Measurements from ENCODE around the gene FAM185A.
"Not testable (repeated sequence)": the region's sequence is repeated elsewhere in the genome, so short reads cannot be mapped to it uniquely, and the experiment has no call there.

Gene FAM185A

DNA sequence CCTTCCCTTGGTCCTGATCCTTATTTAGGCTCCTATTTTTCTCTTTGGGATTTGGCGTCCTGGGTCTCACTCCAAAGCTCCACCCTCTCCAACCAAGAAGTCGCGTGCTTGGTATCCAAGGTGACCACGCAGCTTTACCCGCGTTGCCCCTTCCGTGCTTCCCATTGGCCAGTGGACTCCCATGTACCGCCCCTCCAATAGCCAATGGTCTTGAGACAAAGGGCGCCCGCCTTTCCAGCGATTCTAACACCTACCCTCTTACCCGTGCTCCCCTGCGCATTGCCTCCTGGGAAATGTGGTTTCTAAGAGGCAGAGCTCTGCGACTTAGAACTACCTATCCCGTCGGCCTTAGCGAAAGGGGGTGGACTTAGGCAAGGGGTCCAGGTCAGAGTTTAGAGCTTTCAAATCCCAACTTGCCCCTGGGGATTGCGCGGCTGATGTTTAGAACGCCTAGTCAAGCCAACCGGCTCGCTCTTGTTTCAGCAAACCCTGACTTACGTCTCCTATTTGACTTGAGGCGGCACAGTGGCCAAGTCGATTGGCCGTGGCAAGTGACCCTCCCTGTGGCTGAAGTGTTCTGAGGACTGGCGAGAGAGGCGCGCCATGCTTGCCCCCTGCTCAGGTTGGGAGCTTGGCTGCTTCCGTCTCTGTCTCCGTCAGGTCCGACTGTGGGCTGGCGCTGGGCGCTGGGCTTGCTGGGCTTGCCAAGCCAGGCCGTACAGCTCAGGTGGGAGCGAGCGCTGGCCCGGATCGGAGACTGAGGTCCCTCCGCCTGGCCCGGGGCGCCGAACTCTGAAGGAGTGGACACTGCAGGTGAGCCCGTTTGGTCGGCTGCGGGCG lies at the start of gene FAM185A:
FAM185A (plus strand) TSS at position 395 of the 840 bp plus-strand sequence; CDS start at position 604, 209 bp downstream.
- DNase-seq, result peak; percentile 49

DNA sequence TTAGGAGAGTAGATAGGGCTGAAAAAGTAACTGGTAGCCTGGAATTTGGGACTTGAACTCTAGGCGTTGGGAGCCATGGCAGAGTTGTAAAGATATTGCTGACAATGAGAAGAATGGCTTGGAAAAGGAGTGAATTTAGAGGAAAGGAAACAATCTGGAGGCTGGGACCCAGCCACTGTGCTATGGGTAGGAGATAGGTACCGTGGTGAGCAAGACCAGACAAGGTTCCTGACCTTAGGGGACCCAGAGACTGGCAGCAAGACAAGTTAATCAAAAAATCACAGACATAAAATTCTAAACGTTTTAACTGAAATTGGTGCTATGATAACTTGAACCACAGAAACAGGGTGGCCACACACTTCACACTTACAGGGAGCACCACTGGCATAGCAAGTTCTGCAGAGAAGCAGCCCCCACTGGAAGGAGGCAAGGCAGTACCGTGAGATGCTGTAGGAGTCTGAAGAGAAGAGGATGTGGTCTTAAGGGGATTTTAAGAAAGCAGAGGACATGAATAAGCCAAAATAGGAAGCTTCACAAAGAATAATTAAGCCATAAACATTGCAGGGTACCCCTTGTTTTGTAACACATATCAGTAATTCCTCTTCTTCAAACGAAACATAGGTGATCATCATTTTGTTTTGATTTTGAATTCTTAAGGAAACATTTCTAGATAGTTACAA lies 35.6 kb upstream of the FAM185A start:
- not testable (repeated sequence) for DNase-seq

DNA sequence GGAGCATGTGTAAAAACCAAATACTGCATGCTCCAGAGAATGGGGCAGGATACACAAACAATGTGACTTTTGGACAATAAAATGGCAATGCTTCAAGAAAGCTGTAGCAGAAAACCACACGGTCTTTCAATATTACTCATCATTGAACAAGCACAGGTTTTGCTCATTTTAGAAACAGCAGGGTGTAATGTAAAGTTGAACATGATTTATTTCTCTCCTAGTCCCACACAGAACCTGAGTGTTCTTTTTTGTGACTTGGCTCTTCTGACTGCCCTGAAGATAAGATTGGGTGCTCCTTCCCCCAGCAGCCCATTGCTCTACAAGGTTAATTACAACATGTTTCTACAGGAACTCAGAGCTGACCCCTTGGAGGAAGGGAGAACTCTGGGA lies 35.1 kb upstream of the FAM185A start:
- not testable (repeated sequence) for DNase-seq

DNA sequence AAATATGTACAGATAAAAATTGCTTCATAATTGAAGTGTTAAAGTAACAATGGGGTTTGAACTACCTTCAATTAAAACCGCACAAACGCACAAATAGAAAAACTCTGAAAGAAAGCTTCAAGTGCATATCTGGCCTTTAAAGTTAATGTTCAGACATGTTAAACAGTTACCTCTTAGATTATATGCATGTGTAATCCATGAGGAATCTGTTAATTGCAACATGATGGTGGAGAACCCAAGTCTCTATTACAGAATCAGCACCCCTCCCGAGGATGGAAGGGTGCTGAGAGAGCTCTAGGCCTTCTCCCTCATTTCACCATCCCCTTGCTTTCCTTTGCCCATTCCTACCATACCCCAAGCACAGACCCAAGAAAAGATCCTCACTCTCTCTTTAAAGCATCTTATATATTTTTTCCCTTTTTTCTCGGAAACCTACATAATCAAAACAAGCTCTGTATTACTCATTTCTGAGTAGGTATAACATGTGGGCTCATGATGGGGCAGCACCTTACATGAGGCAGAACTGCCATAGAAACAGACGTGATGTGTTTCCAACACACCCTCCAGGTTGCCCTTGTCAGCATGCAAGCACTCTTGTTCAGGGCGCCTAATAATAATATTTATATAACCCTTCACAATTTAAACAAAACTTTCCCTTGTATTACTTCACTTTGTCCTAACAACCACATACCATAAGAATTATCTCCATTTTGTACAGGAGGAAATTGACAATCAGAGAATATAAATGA lies 33.9 kb upstream of the FAM185A start:
- not testable (repeated sequence) for DNase-seq

DNA sequence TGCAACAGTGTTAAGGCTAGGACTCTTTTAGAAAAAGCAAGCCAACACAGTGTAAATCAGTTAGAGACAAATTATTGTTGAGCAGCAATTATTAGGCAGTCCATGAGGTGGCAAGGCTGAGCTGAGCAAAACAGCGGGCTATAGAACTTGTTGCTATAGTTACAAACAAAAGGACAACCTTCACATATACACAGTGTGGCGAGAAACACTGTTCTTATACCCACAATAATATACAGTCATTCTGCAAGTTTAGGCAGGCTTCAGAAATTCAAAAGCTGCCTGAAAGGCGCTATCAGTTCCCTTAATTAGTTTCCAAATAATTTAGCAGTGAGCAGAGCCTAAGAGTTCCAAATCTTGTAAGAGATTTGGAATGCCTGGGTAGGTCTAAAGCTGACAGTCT lies 33.1 kb upstream of the FAM185A start:
- not testable (repeated sequence) for DNase-seq

DNA sequence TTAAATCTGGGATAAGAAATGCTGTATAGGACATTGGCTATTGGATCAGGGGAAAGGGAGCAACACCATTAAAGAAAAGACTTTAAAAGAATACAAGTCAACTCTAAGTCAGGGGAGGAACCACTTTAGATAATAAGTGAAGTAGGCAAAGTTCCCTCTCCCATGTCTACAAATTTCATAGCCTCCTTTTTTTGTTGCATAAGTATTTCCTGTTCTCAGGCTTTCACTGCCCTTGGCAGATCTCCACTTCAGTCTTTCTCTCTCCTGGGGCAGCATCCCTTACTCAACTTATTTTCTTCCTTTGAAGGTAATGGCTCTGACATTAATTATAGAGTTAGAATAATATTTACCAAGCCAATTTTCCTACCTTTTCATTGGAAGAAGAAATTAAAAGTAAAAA lies 30.3 kb upstream of the FAM185A start:
- not testable (repeated sequence) for DNase-seq

DNA sequence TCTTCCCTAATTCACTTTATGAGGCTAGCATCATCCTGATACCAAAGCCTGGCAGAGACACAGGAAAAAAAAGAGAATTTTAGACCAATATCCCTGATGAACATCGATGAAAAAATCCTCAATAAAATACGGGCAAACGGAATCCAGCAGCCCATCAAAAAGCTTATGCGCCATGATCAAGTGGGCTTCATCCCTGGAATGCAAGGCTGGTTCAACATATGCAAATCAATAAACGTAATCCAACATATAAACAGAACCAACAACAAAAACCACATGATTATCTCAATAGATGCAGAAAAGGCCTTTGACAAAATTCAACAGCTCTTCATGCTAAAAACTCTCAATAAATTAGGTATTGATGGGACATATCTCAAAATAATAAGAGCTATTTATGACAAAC lies 22.6 kb upstream of the FAM185A start:
- DNase-seq, result not testable (repeated sequence)

DNA sequence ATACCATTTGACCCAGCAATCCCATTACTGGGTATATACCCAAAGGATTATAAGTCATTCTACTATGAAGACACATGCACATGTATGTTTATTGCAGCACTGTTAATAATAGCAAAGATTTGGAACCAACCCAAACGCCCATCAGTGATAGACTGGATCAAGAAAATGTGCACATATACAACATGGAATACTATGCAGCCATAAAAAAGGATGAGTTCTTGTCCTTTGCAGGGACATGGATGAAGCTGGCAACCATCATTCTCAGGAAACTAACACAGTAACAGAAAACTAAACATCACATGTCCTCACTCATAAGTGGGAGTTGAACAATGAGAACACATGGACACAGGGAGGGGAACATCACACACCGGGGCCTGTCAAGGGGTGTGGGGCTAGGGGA lies 19.1 kb upstream of the FAM185A start:
- DNase-seq, result not testable (repeated sequence)

DNA sequence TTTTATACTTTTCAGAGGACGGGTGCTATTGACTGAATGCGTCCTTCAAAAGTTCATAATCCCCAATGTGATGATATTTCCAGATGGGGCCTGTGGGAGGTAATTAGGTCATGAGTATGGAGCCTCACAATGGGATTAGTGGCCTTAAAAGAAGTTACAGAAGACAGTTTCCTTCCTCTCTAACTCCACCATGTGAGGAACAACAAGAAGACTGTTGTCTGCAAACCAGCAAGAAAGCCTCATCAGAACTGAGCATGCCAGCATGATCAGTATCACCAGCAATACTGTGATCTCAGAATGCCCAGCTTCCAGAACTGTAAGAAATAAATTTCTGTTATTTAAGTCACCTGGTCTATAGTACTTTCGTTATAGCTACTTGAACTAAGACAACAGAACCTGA lies 18.4 kb upstream of the FAM185A start:
- not testable (repeated sequence) for DNase-seq

DNA sequence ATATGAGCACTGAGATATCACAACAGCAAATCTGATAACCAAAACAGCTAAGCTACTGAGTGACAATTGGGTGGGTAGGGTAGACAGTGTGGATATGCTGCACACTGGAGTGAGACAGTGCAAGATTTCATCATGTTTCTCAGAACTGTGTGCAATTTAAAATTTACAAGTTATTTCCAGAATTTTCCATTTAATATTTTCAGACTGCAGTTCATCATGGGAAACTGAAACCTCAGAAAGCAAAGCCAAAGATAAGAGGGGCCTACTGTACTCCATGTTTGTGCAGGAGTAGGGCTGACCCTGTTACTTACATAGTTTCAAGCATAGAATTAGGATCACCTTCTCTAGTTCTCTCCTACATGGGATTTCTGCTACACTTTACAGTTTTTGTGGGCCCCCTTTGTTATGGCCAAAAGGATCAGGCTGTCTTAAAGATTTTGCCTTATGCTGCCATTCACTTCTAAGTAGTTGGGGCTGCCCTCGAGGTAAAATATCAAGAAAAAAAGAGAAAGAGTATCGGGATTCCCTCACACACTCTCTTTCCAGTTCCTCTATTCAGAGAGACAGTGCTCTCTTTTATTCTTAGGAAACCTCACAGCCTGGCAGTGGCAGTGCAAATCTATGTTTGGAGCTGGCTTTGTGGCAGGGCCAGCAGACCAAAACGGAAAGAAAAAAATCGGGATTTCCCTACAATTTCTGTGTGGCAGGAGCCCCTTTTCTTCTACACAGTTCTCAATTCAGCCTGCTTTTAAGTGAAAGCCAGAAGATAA lies 6.6 kb upstream of the FAM185A start:
- not testable (repeated sequence) for DNase-seq

DNA sequence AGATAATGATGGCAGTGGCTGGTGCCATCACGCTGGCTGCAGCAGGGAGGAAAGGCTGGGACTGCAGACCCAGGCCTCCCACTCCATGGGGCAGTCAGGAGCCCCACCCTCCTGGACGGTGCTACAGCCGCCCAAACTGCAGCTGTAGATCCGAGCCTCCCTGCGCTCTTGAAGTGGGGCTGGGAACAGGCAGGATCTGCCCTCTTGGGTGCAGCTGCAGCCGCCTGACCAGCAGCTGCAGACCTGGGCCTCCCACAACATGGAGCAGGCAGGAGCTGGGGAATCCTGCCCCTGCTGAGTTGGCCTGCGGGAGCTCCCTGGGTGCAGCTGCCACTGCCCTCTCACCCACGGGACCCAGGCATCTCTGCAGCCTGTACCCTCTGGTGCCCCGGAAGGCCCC lies 4.9 kb upstream of the FAM185A start:
- not testable (repeated sequence) for DNase-seq

DNA sequence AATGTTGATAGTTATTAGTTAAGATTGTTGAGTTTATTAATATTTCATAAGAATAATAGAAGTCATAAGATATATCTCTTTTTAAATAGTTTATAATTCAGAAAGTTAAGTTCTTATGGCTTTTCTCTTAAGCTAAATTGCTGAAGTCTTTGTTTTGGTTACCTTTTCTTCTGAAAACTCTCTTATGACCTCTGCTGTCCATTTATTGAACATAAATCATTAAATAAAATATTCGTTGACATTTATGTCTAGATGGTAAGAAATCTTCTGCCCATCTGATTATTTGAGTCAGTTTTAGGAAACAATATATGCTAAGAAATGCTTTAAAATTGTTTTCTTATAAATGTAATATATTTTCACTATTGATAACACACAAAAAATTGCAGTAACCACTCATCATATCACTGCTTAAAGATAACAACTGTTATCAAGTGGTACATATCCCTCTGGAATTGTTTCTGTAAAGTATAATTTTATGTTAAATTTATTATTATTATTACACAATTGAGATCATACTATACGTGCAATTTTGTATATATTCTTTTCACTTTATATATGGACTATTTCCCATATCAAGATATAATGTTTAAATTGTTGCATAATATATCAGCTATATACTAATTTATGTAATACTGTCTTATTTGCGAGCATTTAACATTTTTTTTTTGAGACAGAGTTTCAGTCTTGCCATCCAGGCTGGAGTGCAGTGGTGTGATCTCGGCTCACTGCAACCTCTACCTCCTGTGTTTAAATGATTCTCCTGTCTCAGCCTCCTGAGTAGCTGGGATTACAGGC lies 3.1 kb upstream of the FAM185A start:
- DNase-seq, result not testable (repeated sequence)

DNA sequence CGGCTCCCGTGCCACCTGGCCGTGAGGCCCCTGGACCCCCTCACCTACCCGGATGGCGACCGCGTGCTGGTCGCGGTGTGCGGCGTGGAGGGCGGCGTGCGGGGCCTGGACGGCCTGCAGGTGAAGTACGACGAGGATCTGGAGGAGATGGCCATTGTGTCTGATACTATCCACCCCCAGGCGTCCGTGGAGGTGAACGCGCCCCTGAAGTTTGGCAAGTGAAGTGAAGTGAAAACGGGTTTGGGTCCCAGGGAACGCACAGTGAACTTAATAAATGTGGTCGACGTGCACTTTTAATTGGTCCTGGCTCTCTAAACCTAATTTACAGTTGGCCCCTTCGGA lies 617 bp downstream of the FAM185A start:
- not testable (repeated sequence) for DNase-seq

DNA sequence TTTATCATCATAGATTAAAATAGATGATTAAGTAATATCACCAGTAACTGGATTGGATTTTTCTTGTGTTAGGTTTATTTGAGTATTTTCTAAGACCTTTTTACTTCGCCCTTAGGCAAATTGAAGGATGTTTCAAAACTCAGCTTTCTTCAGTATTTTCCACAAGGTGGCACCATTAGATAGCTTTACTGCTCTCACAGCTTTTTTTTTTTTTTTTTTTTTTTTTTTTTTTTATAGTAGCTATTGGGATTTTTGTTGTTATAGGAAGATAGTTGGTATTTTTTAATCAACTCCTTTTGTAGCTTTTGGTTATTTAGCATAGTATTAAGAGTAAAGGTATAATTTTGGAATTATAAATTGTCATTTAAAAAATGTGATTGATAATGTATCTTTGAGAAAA lies 9.4 kb downstream of the FAM185A start:
- not testable (repeated sequence) for DNase-seq

DNA sequence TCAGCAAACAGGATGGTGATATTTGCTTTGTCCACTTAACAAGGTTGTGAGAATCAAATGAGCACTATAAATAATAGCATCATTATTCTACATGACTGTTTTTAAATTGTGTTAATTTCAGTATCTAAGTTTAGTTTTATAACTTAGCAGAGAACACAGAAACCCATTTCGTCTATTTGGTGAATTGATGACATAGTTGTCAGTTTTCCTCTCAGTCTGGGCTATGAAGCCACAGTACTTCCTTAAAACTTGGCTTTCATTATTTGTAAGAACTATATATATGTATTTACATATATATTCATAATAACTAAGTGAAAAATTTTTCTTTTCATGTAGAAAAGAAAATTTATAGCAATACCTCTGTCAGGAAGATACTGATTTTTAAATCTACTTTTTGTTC lies 11.1 kb downstream of the FAM185A start:
- DNase-seq, result not testable (repeated sequence)

DNA sequence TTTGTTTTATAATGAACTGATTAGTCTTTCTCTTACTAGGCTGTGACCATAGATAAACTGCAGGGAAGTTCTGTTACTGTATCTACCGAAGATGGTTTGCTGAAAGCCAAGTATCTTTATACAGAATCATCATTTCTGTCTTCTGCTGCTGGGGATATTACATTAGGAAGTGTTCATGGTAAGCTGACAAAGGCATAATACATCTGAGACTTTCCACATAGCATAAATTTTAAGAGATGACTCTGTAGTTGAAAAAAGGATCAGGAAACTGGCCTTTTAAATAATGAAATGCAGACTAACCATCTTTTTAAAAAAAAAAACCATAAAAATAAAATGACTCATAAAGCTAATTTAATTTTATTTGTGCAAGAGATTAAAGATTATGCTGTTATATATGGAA lies 12.4 kb downstream of the FAM185A start:
- not testable (repeated sequence) for DNase-seq

DNA sequence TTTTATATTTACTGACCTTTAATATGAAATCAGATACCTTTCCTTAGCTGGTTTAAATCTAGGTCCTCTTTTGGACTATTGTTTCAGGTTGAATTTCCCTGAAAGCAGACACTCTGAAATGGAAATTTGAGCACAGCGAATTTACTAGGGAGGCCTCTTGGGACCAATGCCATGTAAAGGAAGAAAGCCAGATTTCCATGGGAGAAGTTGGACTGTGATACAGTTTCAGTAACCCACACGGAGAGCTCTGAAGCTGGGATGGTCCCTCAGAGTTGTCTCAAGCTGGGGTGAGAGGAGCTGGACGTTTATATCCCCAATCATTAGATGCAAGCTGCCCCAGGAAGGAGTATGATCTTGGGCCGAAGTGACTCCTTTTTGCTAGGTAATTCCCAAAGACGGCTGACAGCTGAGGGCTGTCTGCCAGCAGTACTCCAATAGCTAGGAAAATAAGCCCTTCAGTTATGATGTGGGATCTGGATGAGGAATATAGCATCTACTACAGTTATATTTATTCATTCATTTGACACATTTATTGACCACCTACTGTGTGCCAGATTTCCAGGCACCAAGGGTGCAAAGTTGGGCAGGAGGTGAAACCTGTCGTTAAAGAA lies 14.6 kb downstream of the FAM185A start:
- DNase-seq, result not testable (repeated sequence)

DNA sequence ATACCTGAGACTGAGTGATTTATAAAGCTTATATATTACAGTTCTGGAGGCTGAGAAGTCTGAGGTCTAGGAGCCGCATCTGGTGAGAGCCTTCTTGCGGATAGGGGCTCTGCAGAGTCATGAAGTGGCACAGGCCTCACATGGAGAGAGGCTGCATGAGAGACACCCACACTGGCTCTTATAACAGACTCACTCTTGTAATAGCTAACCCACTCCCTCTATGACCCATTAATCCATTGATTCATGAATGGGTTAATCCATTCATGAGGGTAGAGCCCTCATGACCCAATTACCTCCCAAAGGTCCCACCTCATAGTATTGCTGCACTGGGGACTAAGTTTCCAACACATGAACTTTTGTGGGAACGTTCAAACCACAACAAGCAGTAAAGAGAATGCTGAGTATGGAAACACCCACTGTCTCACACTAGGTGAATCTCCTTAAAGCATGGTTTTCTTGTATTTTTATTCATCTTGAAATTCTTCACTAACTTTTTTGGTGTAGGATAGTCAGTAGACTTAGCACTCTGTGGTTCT lies 20.9 kb downstream of the FAM185A start:
- not testable (repeated sequence) for DNase-seq

DNA sequence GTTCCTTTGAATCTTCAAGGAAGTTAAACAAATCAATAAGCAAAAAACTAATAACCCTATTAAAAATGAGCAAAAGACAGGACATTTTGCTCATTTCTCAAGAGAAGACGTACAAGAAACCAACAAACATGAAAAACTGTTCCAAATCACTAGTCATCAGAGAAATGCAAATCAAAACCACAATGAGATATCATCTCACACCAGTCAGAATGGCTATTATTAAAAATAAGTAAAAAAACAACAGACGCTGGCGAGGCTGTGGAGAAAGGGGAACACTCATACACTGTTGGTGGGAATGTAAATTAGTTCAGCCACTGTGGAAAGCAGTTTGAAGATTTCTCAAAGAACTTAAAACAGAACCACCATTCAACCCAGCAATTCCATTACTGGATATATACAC lies 21.7 kb downstream of the FAM185A start:
- DNase-seq, result not testable (repeated sequence)

DNA sequence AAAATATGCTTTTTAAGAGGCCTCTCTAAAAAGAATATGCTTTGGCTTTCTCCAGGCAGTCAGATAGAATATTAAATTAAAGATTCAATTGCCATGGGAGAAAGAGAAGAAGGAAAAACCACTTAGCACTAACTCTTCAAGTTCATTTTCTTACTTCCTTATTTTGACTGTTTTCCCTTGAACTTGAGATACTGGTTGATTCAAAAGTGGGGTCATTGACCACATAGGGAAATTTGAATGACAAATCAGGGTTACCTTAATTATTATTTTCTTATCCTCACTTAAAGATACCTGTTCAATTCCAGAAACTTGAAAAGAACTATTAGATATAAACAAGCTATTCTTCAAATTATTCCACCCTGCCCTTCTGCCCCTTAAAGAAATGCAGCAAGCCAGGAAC lies 27.4 kb downstream of the FAM185A start:
- not testable (repeated sequence) for DNase-seq

DNA sequence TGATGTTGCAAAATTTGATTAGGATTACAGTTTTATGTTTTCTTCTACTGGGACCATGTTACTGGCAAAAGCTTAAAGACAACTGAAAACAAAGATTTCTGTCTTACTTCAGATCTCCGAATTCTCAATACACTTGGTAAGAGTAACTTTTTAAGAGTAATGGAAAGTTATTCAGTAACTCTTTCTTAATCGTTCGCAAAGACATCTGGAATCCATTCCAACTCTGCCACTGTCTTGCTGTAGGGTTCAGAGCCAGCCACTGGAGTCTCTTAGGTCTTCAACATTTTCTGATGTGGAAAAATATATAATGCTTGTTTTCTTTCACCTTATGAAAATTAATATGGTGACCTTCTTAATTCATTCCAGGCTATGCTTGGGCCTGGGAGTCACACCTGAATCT lies 29.9 kb downstream of the FAM185A start:
- not testable (repeated sequence) for DNase-seq

All from cortex of kidney (tissue), 1 donor.